Loucy (cell line): ENCODE measurements around the gene NOS1.

ENCODE experiments used
- H2AFZ ChIP-seq: fragments of 200-600 bp; sonication (generic); 2 replicates; pipeline ENCODE4 v1.6.0; 2016; ENCODE audit warnings: antibody characterized with exemption, mild to moderate bottlenecking, low read length, moderate library complexity
- H3F3A ChIP-seq: fragments of 200-600 bp; 2 replicates; pipeline ENCODE4 v1.6.0; 2016; ENCODE audit warnings: antibody characterized with exemption, low read depth, mild to moderate bottlenecking
- H3K27me3 ChIP-seq: fragments of 200-600 bp; sonication (generic); 2 replicates; pipeline ENCODE4 v1.6.1; 2014; ENCODE audit warnings: low read length, mild to moderate bottlenecking; ENCODE audit not compliant: insufficient read depth, poor library complexity, severe bottlenecking
- H3K36me3 ChIP-seq: fragments of 200-600 bp; sonication (generic); 2 replicates; pipeline ENCODE4 v1.6.1; 2016; ENCODE audit warnings: low read length; ENCODE audit not compliant: insufficient read depth
- H3K4me1 ChIP-seq: fragments of 200-600 bp; sonication (generic); 2 replicates; pipeline ENCODE4 v1.5.1; 2014; ENCODE audit warnings: low read length, mild to moderate bottlenecking; ENCODE audit not compliant: insufficient read depth, poor library complexity, severe bottlenecking
- H3K4me2 ChIP-seq: fragments of 200-600 bp; sonication (generic); 2 replicates; pipeline ENCODE4 v1.6.0; 2014; ENCODE audit warnings: antibody characterized with exemption, low read length, low read depth, mild to moderate bottlenecking; ENCODE audit not compliant: poor library complexity, severe bottlenecking
- H3K4me3 ChIP-seq: fragments of 200-600 bp; sonication (generic); 2 replicates; pipeline ENCODE4 v1.5.1; 2014; ENCODE audit warnings: low read length, mild to moderate bottlenecking, mixed read lengths; ENCODE audit not compliant: poor library complexity, severe bottlenecking
- H3K79me2 ChIP-seq: fragments of 200-600 bp; sonication (generic); 2 replicates; pipeline ENCODE4 v1.6.1; 2014; ENCODE audit warnings: low read length; ENCODE audit not compliant: insufficient read depth
- H3K9ac ChIP-seq: fragments of 200-600 bp; sonication (generic); 2 replicates; pipeline ENCODE4 v1.6.0; 2014; ENCODE audit warnings: mild to moderate bottlenecking, low read depth, low read length, moderate library complexity; ENCODE audit not compliant: poor library complexity, severe bottlenecking
- H3K9me2 ChIP-seq: fragments of 200-600 bp; sonication (generic); replicated peaks from 2 replicates; pipeline ENCODE4 v1.6.1; 2016; ENCODE audit warnings: low read depth, low read length, mixed read lengths
- H3K9me3 ChIP-seq: fragments of 200-600 bp; sonication (generic); 2 replicates; pipeline ENCODE4 v1.6.1; 2014; ENCODE audit warnings: mild to moderate bottlenecking, antibody characterized with exemption, low read length, low read depth; ENCODE audit not compliant: insufficient read depth
- H4K20me1 ChIP-seq: fragments of 200-600 bp; sonication (generic); 2 replicates; pipeline ENCODE4 v1.6.0; 2014; ENCODE audit warnings: antibody characterized with exemption, low read length, mild to moderate bottlenecking; ENCODE audit not compliant: insufficient read depth, poor library complexity, severe bottlenecking
- CTCF ChIP-seq: fragments of 200-600 bp; sonication (generic); conservative IDR thresholded peaks from 2 replicates; pipeline ENCODE4 v1.5.1; 2014; ENCODE audit warnings: mild to moderate bottlenecking, antibody characterized with exemption, low read length
- EZH2phosphoT487 ChIP-seq: fragments of 200-600 bp; IDR thresholded peaks from 2 replicates; pipeline ENCODE4 v1.6.1; 2018; ENCODE audit warnings: antibody characterized with exemption, mild to moderate bottlenecking, moderate library complexity, borderline replicate concordance

NOS1 gene

GRCh38 chr12:117404940-117405339 is 43.5 kb upstream of the NOS1 start:
- Histone ChIP-seq H4K20me1 (no peaks in the 10 kb centered on the region), H3K4me2 (no peak overlapping the region), H3K4me1 (no peaks in the 10 kb centered on the region), H3K9me3 (no peaks in the 10 kb centered on the region), H3K9ac (no peak overlapping the region), H3F3A (no peaks in the 10 kb centered on the region), H3K27me3 (no peaks in the 10 kb centered on the region), H3K9me2 (no peaks in the 10 kb centered on the region), H3K4me3 (no peak overlapping the region), H2AFZ (no peak overlapping the region), H3K36me3 (no peaks in the 10 kb centered on the region), H3K79me2 (no peaks in the 10 kb centered on the region)
- TF ChIP-seq EZH2phosphoT487 (no peak), CTCF (no peak)

- Histone ChIP-seq H3K9ac (no peak overlapping the region), H3K4me2 (no peak overlapping the region), H3K9me2 (no peaks in the 10 kb centered on the region), H3K9me3 (no peaks in the 10 kb centered on the region), H3K79me2 (no peaks in the 10 kb centered on the region), H3K36me3 (no peaks in the 10 kb centered on the region), H3K27me3 (no peaks in the 10 kb centered on the region), H3K4me3 (no peak overlapping the region), H3F3A (no peaks in the 10 kb centered on the region), H2AFZ (no peak overlapping the region), H3K4me1 (no peaks in the 10 kb centered on the region), H4K20me1 (no peaks in the 10 kb centered on the region)
- TF ChIP-seq CTCF (no peak), EZH2phosphoT487 (no peak)
Measured at GRCh38 chr12:117404203-117404853, 42.9 kb upstream of the NOS1 start.

- H3K4me2 ChIP-seq = no peak overlapping the region
- no peaks in the 10 kb centered on the region for H3K9me3 ChIP-seq
- no peaks in the 10 kb centered on the region for H3K79me2 ChIP-seq
- H3F3A ChIP-seq = no peaks in the 10 kb centered on the region
- H2AFZ ChIP-seq = no peak overlapping the region
- no peaks in the 10 kb centered on the region for H3K27me3 ChIP-seq
- no peaks in the 10 kb centered on the region for H3K36me3 ChIP-seq
- no peak overlapping the region for H3K4me3 ChIP-seq
- H4K20me1 ChIP-seq = no peaks in the 10 kb centered on the region
- no peak overlapping the region for H3K9ac ChIP-seq
- no peaks in the 10 kb centered on the region for H3K9me2 ChIP-seq
- no peaks in the 10 kb centered on the region for H3K4me1 ChIP-seq
- no peak for TF ChIP-seq CTCF
- no peak for TF ChIP-seq EZH2phosphoT487
Measured at GRCh38 chr12:117403586-117404139, 42.2 kb upstream of the NOS1 start.
